ENCODE data around the gene PCK1.

PCK1 gene

DNA sequence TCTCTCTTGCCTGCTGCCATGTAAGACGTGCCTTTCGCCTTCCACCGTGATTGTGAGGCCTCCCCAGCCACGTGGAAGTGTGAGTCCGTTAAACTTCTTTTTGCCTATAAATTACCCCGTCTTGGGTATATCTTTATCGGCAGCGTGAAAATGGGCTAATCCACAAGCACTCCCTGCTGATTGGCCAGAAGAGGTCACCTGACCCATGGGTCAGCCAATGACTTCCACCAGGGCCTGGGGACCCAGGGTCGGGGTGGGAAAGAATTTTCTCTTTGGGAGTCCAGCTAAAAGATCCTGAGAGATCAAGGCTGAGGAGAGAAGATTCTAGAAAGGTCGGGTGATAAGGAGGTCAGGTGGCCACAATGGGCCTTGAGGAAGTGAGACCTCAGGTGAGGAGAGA is 42.2 kb downstream of the PCK1 start:
- no peak for DNase-seq (ENCODE audit: low read depth in 2 of 2)

DNA sequence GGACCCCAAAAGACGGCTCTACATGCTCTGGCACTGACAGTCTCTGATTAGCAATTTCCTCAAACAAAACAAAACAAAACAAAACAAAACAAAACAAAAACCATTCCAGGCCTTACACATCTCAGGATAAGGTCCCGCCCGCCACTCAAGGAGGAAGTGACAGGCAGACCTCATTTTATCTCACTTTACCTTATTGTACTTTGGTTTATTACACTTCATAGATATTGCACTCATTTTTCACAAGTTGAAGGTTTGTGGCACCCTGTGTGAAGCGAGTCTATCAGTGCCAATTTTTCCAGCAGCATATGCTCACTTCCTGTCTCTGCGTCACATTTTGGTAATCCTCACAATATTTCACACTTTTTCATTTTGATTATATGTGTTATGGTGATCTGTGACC is 44.1 kb downstream of the PCK1 start:
- DNase-seq (ENCODE audit: low read depth in 2 of 2): no peak

- no peak for DNase-seq (ENCODE audit: low read depth in 2 of 2)
Observed at GRCh38 chr20:57605878-57606277, 45.0 kb downstream of the PCK1 start.

GRCh38 chr20:57608516-57608915 is 47.6 kb downstream of the PCK1 start:
- no peak for DNase-seq (ENCODE audit: low read depth in 2 of 2)

DNA sequence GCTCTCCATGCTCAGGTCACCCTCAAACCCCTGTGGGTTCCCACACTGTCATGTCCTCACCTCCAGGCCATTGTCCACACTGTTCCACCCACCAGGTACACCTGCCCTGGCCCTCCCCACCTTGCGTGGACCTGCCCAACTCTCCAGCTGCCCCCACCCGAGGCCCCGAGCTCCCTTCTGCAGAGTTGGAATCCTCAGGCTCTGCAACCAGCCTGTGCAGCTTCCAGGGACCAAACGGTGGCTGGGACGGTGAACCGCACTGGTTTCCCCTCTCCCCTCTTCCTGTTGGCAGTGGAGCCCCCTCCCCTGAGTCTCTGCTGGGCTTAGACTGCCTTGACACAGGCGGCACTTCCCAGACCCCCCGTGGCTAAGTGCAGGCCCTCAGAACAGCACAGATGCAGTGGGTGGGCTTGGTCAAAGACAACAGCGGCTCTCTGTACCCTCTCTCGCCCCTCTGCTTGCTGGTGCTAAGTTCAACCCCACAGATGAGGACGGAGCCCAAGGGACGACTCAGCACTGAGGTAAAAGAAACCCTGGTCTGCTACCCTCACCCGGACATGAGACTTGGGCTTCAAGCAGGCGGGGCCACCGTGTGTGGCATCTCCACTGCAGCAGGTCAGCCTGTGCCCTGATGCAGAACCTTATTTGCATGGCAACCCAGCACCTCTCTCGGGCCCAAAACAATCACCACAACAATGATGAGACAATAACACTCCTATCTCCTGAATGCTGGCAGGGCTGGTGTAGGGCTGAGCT is 48.4 kb downstream of the PCK1 start:
- DNase-seq (ENCODE audit: low read depth in 2 of 2): no peak

GRCh38 chr20:57609842-57610167 is 48.9 kb downstream of the PCK1 start:
- DNase-seq (ENCODE audit: low read depth in 2 of 2): no peak

DNA sequence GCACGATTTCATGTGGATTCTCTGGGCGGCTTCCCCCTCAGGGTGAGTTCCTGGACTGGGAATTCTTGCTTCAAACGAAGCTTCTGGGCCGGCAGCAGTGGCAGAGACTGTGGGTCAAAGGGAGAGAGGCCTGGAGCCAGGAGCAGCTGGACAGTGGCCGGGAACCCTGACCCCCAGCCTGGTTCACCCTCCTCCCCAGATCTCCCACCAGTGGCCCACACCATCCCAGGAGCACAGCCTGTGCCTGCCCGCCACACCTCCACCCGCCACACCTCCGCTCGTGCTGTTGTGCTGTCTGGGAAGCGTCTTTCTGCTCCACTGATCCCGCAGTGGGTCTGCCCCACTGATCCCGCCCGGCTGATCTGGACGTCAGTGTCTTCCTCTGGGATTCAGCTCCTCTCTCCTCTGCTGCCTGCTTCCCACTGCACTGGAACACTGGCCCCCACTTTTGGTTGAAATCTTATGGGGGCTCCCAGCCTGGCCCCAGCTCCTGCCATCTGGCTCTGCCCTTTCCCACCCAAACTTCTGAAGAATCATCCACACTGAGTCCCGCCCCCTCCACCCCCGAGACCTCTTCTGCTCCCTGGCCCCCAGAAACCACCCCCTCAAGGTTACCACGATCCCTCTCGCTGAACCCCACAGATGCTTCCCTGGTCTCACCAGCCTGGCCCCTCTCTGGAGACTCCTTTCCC is 49.5 kb downstream of the PCK1 start:
- no peak for DNase-seq (ENCODE audit: low read depth in 2 of 2)

DNA sequence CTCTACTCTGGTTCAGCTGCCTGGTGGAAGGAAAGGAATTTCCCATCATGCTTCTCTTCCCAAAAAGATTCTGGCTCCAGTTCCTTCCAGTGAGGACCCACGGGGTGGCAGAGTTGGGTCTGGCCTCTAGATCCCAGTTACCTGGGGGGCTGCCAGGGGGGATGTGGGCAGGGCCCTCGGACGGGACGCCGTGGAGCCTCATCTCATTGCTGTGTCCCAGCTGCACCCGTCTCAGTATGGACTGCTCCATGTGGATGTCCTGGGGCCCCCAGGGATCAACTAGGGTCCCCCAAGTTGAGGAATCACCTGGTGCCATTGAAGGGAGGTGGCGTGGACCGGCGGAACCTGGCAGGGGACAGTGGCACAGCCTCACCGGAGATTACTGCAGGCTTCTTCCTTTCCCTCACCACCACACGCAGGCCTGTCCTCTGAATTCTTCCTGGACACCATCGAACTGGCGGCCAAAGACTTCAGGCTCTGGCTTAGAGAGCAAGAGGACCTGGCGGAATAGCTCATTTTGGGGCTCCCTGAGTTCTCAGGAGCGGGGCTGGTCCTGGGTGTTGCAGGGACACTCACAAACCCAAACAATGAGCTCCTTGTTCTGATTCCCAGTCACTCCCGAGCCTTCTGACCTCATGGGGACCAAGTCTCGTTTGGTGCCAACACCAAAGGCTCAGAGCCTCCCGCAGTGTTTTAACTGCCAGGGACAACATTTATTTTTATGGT is 50.8 kb downstream of the PCK1 start:
- no peak for DNase-seq (ENCODE audit: low read depth in 2 of 2)

DNA sequence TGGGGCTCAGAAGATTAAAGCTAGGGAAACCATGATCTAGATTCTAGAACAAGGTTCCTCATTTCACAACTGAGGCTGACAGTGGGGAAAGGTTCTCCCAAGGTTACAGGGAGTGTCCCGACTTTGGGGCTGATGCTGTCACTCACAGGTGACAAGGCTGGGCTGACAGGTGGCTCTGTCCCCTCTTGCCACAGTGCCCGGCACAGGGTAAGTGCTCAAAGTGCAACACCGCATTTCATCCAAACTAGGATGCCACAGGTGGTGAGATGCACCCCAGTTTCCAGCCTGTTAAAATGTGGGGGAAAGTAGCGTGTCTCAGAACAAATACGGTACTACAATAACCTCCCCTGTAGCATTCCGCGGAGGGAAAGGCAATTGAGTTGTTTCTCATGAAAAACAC is 51.5 kb downstream of the PCK1 start:
- no peak for DNase-seq (ENCODE audit: low read depth in 2 of 2)

DNA sequence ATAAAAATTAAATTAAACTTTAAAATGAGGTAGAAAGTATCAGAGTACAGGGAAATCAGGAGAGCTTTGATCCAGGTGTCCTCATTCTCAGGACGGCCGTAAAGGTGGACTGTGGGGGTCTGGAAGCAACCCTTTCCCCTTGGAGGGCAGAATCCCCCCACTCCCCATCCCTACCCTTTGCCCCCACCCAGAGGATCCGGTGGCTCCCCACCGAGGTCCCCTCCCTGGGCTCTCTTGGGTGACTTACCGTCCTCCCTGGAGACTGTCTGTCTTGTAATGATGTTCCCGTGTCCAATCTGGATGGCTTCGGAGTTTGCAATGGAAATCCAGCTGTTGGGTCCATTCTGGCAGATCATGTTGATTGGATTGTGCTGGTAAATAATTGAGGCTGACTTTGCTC is 52.0 kb downstream of the PCK1 start:
- no peak for DNase-seq (ENCODE audit: low read depth in 2 of 2)

- no peak for DNase-seq (ENCODE audit: low read depth in 2 of 2)
Observed at GRCh38 chr20:57613481-57613921, 52.6 kb downstream of the PCK1 start.

DNA sequence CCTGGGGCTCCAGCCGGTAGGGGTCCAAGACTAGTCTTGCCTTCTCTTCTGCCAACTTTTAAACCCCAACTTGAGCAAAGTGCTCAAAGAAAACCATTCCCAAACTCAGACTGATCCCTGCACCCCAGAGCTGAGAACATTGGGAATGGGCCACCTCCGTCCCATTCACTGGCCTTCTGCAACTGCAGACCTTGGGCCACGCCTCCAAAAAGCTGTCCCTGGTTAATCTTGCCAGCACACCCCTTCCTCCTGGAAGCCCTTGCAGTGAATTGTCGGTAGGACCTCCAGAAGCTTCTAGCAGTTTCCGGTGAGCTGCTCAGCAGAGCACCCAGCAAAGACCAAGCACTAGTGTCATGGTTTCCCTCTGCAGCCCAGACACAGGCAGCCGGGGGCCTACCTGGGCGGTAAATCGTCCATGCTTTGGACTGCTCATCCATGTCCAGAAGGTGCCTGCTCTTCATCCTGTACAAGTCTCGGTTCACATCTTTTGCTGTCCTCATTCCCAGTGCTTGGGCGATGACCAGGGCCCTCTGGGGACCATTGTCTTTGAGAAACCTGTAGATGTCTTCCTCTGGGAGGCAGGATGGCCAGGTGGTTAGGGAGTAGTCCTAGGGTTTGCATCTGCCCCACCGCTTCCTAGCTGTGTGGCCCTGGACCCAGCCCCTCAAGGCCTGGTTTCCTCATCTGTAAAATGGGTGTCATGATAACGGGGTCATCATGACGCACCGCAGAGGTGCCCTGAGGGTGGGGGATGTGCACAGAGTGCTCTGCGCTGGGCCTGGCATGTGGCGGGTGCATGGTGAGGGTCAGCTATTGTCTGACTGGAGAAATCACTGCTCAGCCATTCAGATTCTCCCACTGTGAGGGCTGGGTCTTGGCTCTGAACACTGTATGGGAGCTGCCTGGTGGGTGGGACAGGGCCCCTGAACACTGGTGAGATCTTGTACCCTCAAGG is 53.9 kb downstream of the PCK1 start:
- DNase-seq (ENCODE audit: low read depth in 2 of 2): no peak

- no peak for DNase-seq (ENCODE audit: low read depth in 2 of 2)
Observed at GRCh38 chr20:57615445-57615811, 54.5 kb downstream of the PCK1 start.

DNA sequence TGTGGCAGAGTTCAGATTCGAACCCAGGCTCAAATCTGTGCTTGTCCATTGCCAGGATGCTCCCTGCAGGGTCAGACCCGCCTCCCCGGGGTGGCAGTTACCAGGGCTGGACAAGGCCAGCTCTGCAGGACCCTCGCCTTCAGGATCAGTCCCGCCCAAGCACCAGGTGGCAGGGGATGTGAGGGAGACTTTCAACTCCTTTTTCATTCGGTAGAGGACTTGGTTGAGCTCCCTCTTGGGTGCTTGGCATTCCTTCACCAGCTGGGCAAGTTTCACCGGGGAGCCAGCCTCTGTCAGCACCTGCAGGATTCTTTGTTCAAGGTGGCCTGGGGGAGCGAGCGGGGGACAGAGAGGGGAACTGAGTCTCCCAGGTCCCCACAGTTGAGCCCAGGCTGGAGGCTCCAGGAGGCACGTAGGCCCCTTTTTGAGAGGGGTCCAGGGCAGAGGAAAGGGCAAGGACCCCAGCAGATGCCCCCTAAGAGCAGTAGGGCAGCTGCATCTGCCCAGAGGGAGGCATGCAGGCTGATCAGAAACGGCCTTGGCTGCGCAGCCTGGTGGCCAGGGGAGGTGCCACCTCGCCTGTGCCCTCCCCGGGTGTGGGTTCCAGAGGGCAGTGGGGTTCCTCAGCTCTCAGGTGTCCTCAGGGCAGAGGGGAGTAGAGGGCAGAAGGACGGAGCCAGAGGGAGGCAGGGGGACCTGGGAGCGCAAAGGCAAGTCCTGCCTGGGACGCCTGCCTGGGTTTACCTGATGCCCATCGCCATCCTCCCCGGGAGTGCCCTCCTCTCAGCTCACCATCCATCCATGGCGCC is 55.4 kb downstream of the PCK1 start:
- no peak for DNase-seq (ENCODE audit: low read depth in 2 of 2)

DNA sequence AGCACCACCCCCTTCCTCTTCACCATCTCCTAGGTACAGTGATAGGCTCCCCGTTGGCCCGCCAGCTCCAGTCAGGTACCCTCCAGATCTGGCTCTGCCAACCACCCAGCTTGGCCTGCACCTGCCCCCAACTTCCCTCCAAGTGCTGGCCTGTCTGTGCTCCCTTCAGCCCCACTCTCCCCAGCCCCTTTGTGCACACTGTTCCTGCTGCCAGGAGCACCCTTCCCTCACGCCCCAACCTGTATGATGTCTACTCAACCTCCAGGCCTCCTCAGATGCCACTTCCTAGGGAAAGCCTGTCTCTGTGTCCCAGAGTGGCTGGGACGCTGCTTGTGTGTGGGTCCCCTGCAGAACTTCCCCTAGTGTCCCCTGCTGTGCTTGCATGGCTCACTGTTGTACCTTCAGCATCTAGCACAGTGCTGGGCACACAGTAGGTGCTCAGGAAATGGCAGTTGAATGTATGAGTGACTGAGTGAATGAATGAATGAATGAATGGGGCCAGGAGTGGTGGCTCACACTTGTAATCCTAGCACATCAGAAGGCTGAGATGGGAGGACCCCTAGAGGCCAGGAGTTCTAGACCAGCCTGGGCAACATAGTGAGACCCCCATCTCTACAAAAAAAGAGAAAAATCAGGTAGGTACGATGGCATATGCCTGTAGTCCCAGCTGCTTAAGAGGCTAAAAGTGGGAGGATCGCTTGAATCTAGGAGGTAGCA is 56.3 kb downstream of the PCK1 start:
- DNase-seq (ENCODE audit: low read depth in 2 of 2): no peak

Data from fibroblast of skin of left quadriceps (primary cell).